Liver (tissue), 9 donors: Measurements from ENCODE around the gene KANSL3. TPM values are rescaled to one million over a fixed set of nuclear protein-coding genes. Genes with fewer than 3 reads are reported as not detected.

Source experiments
- DNase-seq: peaks from one replicate; pipeline ENCODE4 v3.0.0-alpha.2; 2017; ENCODE audit warnings: low spot score
- H3K27ac ChIP-seq, 2 donors: one replicate each; pipeline ENCODE4 v1.7.0; 2013; ENCODE audit warnings: inconsistent platforms in 2 of 2, low read length in 2 of 2, control low read depth in 1 of 2, low read depth in 1 of 2, mild to moderate bottlenecking in 1 of 2
- H3K27me3 ChIP-seq, 4 donors: one replicate each; pipeline versions ENCODE4 v1.6.1 to v1.7.0; 2013; ENCODE audit warnings: low read length in 3 of 4, inconsistent platforms in 1 of 4, mild to moderate bottlenecking in 1 of 4, moderate library complexity in 1 of 4; ENCODE audit not compliant: control insufficient read depth in 4 of 4, insufficient read depth in 4 of 4
- H3K36me3 ChIP-seq, 4 donors: one replicate each; pipeline versions ENCODE4 v1.6.1 to v1.7.0; 2013; ENCODE audit warnings: low read length in 3 of 4, mild to moderate bottlenecking in 3 of 4, low read depth in 1 of 4, moderate library complexity in 1 of 4; ENCODE audit not compliant: control insufficient read depth in 4 of 4, insufficient read depth in 3 of 4
- H3K4me1 ChIP-seq, 4 donors: one replicate each; pipeline versions ENCODE4 v1.6.1 to v1.7.0; 2013; ENCODE audit warnings: low read length in 3 of 4, mild to moderate bottlenecking in 3 of 4, moderate library complexity in 1 of 4; ENCODE audit not compliant: control insufficient read depth in 4 of 4, insufficient read depth in 4 of 4
- H3K4me3 ChIP-seq, 3 donors: one replicate each; pipeline versions ENCODE4 v1.6.1 to v1.7.0; 2013; ENCODE audit warnings: low read length in 3 of 3, control low read depth in 1 of 3, low read depth in 1 of 3, mild to moderate bottlenecking in 1 of 3
- H3K9ac ChIP-seq, 2 donors: one replicate each; pipeline ENCODE4 v1.7.0; 2013; ENCODE audit warnings: low read length in 2 of 2, mild to moderate bottlenecking in 2 of 2, moderate library complexity in 2 of 2, control low read depth in 1 of 2, low read depth in 1 of 2
- H3K9me3 ChIP-seq, 4 donors: one replicate each; pipeline versions ENCODE4 v1.6.1 to v1.7.0; 2013; ENCODE audit warnings: low read length in 3 of 4; ENCODE audit not compliant: control insufficient read depth in 4 of 4
- ATF3 ChIP-seq: IDR thresholded peaks from 2 replicates; pipeline ENCODE4 v1.6.1; 2016; ENCODE audit warnings: antibody characterized with exemption
- CTCF ChIP-seq: fragments of 150-350 bp; IDR thresholded peaks from 2 replicates; pipeline ENCODE4 v1.5.1; 2017; ENCODE audit warnings: improper control_type of control experiment, low read depth, low read length; ENCODE audit not compliant: missing input control
- EGR1 ChIP-seq, 2 donors: IDR thresholded peaks; 2 replicates each; pipeline ENCODE4 v1.6.1; 2016 to 2018; ENCODE audit warnings: antibody characterized with exemption in 2 of 2, low read depth in 2 of 2
- FOXA2 ChIP-seq: IDR thresholded peaks from 2 replicates; pipeline ENCODE4 v1.6.1; 2016; ENCODE audit warnings: antibody characterized with exemption
- GABPA ChIP-seq, 2 donors: IDR thresholded peaks in 1 of 2; conservative IDR thresholded peaks in 1 of 2; 2 replicates each; pipeline ENCODE4 v1.6.1; 2016; ENCODE audit warnings: antibody characterized with exemption in 2 of 2, mild to moderate bottlenecking in 1 of 2, moderate library complexity in 1 of 2
- HNF4G ChIP-seq: IDR thresholded peaks from 2 replicates; pipeline ENCODE4 v1.6.1; 2016; ENCODE audit warnings: antibody characterized with exemption
- JUND ChIP-seq, 2 donors: IDR thresholded peaks; 2 replicates each; pipeline ENCODE4 v1.6.1; 2016; ENCODE audit warnings: antibody characterized with exemption in 2 of 2
- MAX ChIP-seq: IDR thresholded peaks from 2 replicates; pipeline ENCODE4 v1.6.1; 2016; ENCODE audit warnings: antibody characterized with exemption
- RAD21 ChIP-seq, 2 donors: IDR thresholded peaks; 2 replicates each; pipeline ENCODE4 v1.6.1; 2016; ENCODE audit warnings: antibody characterized with exemption in 2 of 2, mild to moderate bottlenecking in 2 of 2
- REST ChIP-seq: IDR thresholded peaks from 2 replicates; pipeline ENCODE4 v1.6.1; 2016; ENCODE audit warnings: antibody characterized with exemption, mild to moderate bottlenecking
- RXRA ChIP-seq, 2 donors: IDR thresholded peaks; 2 replicates each; pipeline ENCODE4 v1.6.1; 2017 to 2018; ENCODE audit warnings: antibody characterized with exemption in 2 of 2, mild to moderate bottlenecking in 1 of 2
- TAF1 ChIP-seq: conservative IDR thresholded peaks from 2 replicates; pipeline ENCODE4 v1.6.1; 2016; ENCODE audit warnings: antibody characterized with exemption, mild to moderate bottlenecking
- YY1 ChIP-seq: IDR thresholded peaks from 2 replicates; pipeline ENCODE4 v1.6.1; 2016; ENCODE audit warnings: antibody characterized with exemption, mild to moderate bottlenecking
- ZBTB33 ChIP-seq: IDR thresholded peaks from 2 replicates; pipeline ENCODE4 v1.6.1; 2016; ENCODE audit warnings: antibody characterized with exemption
- WGBS: extraction: QIAGEN DNeasy Blood & Tissue Kit; methylation state at CpG from one replicate; pipeline ENCODE4 v1.1.7; 2013; 5-methylcytosine and 5-hydroxymethylcytosine counted together
- polyA plus RNA-seq, 2 donors: library from polyadenylated mRNA; stranded (reverse) in 1 of 2; unstranded in 1 of 2; fragments of 200-250 nt in 1 of 2; fragments of >200 nt in 1 of 2; fragmentation: Nextera tagmentation in 1 of 2; extraction: Ambion mirVana in 1 of 2; gene quantifications; one replicate each; pipeline versions ENCODE4 v1.2.1 to v1.2.3, GENCODE V29; 2013 to 2015
- total RNA-seq, 2 donors: library from RNA; depleted of rRNA; stranded (reverse); fragments of >200 nt; gene quantifications; one replicate each; pipeline ENCODE4 v1.2.3, GENCODE V29; 2014
- donor health status: healthy.
- donor health status: healthy.
- donor health status: healthy.
- donor health status: healthy.
- donor health status: healthy.

Gene KANSL3
- total and polyA plus RNA-seq, 4 donors = 8.3 to 30.5 (median 18.6) TPM

GRCh38 chr2:96661324-96661723 lies 23.2 kb upstream of the KANSL3 start:
- Histone ChIP-seq H3K9me3 (peaks cover 0 to 4% (median 0%) of the 10 kb centered on the region in 4 donors), H3K27me3 (no peaks in the 10 kb centered on the region), H3K9ac (no peak overlapping the region), H3K4me3 (no peak overlapping the region), H3K27ac (no peak overlapping the region), H3K4me1 (no peaks in the 10 kb centered on the region), H3K36me3 (no peaks in the 10 kb centered on the region)
- WGBS = 96% methylated on average over 6 of the region's 6 CpGs
- no peak for DNase-seq
- TF ChIP-seq GABPA (IDR thresholded peaks at IDR 0.05 in 1 of 2, conservative IDR thresholded peaks at IDR 0.05 in 1 of 2) = no peak
- no peak for TF ChIP-seq RXRA (IDR thresholded peaks at IDR 0.05)

- TF ChIP-seq MAX (no peak), ATF3 (no peak), HNF4G (no peak), YY1 (no peak), TAF1 (no peak), RXRA (IDR thresholded peaks at IDR 0.05) (no peak), FOXA2 (no peak), GABPA (IDR thresholded peaks at IDR 0.05 in 1 of 2, conservative IDR thresholded peaks at IDR 0.05 in 1 of 2) (no peak), CTCF (no peak), ZBTB33 (no peak), RAD21 (IDR thresholded peaks at IDR 0.05) (no peak), REST (no peak), EGR1 (IDR thresholded peaks at IDR 0.05; ENCODE audit: low read depth in 2 of 2) (no peak), JUND (IDR thresholded peaks at IDR 0.05) (no peak)
- Histone ChIP-seq H3K4me1 (no peaks in the 10 kb centered on the region), H3K27ac (no peak overlapping the region), H3K9me3 (no peaks in the 10 kb centered on the region), H3K9ac (no peak overlapping the region), H3K36me3 (no peaks in the 10 kb centered on the region), H3K27me3 (no peaks in the 10 kb centered on the region), H3K4me3 (no peak overlapping the region)
- DNase-seq = no peak
Measured at GRCh38 chr2:96656540-96656939, 18.4 kb upstream of the KANSL3 start.
